Fibroblast of lung (primary cell): ENCODE results near the gene KIF20B. TPM values are rescaled to one million over a fixed set of nuclear protein-coding genes. Genes with fewer than 3 reads are reported as not detected.
A peak's percentile ranks its signal among the peaks of the same experiment; 100 is the strongest.

Source experiments
- DNase-seq, 2 donors: peaks; one replicate each; pipeline versions ENCODE4 v3.0.0 to v3.0.0-alpha.2; 2010; ENCODE audit warnings: low read depth in 2 of 2
- H2AFZ ChIP-seq: 2 replicates; pipeline ENCODE4 v1.5.1; 2012; ENCODE audit warnings: low read length, control low read depth, inconsistent platforms
- H3K27ac ChIP-seq: 2 replicates; pipeline ENCODE4 v1.5.1; 2011; ENCODE audit warnings: low read length, control low read depth; ENCODE audit not compliant: insufficient read depth
- H3K27me3 ChIP-seq: 2 replicates; pipeline ENCODE4 v1.5.1; 2011; ENCODE audit warnings: mild to moderate bottlenecking, low read length; ENCODE audit not compliant: control insufficient read depth, insufficient read depth
- H3K36me3 ChIP-seq: 2 replicates; pipeline ENCODE4 v1.5.1; 2011; ENCODE audit warnings: low read length; ENCODE audit not compliant: control insufficient read depth, insufficient read depth
- H3K4me1 ChIP-seq: 2 replicates; pipeline ENCODE4 v1.5.1; 2011; ENCODE audit warnings: low read length; ENCODE audit not compliant: control insufficient read depth, insufficient read depth; ENCODE audit errors: extremely low read depth
- H3K4me2 ChIP-seq: 2 replicates; pipeline ENCODE4 v1.5.1; 2011; ENCODE audit warnings: low read length, control low read depth; ENCODE audit not compliant: insufficient read depth; ENCODE audit errors: extremely low read depth
- H3K4me3 ChIP-seq, 4 experiments: fragments of 200-600 bp in 1 of 4; sonication (generic) in 1 of 4; replicated peaks in 1 of 4; 2 replicates each; pipeline ENCODE4 v1.5.1; 2011 to 2016; ENCODE audit warnings: low read length in 4 of 4, low read depth in 3 of 4, mild to moderate bottlenecking in 3 of 4, control low read depth in 2 of 4, inconsistent platforms in 1 of 4, mixed read lengths in 1 of 4; ENCODE audit not compliant: insufficient read depth in 1 of 4; ENCODE audit errors: control extremely low read depth in 1 of 4
- H3K79me2 ChIP-seq: 2 replicates; pipeline ENCODE4 v1.5.1; 2012; ENCODE audit warnings: mild to moderate bottlenecking, low read length, inconsistent platforms; ENCODE audit not compliant: control insufficient read depth, insufficient read depth
- H3K9ac ChIP-seq: 2 replicates; pipeline ENCODE4 v1.5.1; 2011; ENCODE audit warnings: mild to moderate bottlenecking, low read length, control low read depth; ENCODE audit not compliant: insufficient read depth
- H3K9me3 ChIP-seq: 2 replicates; pipeline ENCODE4 v1.5.1; 2012; ENCODE audit warnings: low read depth, low read length; ENCODE audit not compliant: control insufficient read depth, insufficient read depth
- H4K20me1 ChIP-seq: 2 replicates; pipeline ENCODE4 v1.5.1; 2011; ENCODE audit warnings: low read length; ENCODE audit not compliant: control insufficient read depth, insufficient read depth; ENCODE audit errors: extremely low read depth
- CTCF ChIP-seq, 2 donors: IDR thresholded peaks in 1 of 2; conservative IDR thresholded peaks in 1 of 2; 1 replicate in 1 of 2; 2 replicates in 1 of 2; pipeline ENCODE4 v1.5.1; 2011 to 2012; ENCODE audit warnings: low read length in 2 of 2, control low read depth in 1 of 2, inconsistent platforms in 1 of 2, low read depth in 1 of 2, mild to moderate bottlenecking in 1 of 2
- EZH2 ChIP-seq: IDR thresholded peaks from 2 replicates; pipeline ENCODE4 v1.5.1; 2012; ENCODE audit warnings: low read length, control low read depth, mild to moderate bottlenecking; ENCODE audit errors: missing control alignments
- polyA minus RNA-seq: library from RNA; depleted of rRNA, polyadenylated mRNA; stranded (reverse); fragments of >200 nt; gene quantifications from 2 replicates; pipeline ENCODE4 v1.2.3, GENCODE V29; 2011; ENCODE audit warnings: low replicate concordance
- polyA plus RNA-seq, 2 donors: library from polyadenylated mRNA; depleted of rRNA in 1 of 2; stranded (reverse) in 1 of 2; unstranded in 1 of 2; fragments of >200 nt; gene quantifications; 2 replicates each; pipeline ENCODE4 v1.2.1, GENCODE V29; 2011 to 2012; ENCODE audit warnings: missing spikeins in 1 of 2
- total RNA-seq: library from RNA; depleted of rRNA; stranded (reverse); fragments of >200 nt; gene quantifications from 2 replicates; pipeline ENCODE4 v1.2.1, GENCODE V29; 2014

The KIF20B gene, protein sequence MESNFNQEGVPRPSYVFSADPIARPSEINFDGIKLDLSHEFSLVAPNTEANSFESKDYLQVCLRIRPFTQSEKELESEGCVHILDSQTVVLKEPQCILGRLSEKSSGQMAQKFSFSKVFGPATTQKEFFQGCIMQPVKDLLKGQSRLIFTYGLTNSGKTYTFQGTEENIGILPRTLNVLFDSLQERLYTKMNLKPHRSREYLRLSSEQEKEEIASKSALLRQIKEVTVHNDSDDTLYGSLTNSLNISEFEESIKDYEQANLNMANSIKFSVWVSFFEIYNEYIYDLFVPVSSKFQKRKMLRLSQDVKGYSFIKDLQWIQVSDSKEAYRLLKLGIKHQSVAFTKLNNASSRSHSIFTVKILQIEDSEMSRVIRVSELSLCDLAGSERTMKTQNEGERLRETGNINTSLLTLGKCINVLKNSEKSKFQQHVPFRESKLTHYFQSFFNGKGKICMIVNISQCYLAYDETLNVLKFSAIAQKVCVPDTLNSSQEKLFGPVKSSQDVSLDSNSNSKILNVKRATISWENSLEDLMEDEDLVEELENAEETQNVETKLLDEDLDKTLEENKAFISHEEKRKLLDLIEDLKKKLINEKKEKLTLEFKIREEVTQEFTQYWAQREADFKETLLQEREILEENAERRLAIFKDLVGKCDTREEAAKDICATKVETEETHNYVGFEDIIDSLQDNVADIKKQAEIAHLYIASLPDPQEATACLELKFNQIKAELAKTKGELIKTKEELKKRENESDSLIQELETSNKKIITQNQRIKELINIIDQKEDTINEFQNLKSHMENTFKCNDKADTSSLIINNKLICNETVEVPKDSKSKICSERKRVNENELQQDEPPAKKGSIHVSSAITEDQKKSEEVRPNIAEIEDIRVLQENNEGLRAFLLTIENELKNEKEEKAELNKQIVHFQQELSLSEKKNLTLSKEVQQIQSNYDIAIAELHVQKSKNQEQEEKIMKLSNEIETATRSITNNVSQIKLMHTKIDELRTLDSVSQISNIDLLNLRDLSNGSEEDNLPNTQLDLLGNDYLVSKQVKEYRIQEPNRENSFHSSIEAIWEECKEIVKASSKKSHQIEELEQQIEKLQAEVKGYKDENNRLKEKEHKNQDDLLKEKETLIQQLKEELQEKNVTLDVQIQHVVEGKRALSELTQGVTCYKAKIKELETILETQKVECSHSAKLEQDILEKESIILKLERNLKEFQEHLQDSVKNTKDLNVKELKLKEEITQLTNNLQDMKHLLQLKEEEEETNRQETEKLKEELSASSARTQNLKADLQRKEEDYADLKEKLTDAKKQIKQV (N-terminal part only)
- 6.7 and 9.2 TPM in 2 replicates for total RNA-seq
- polyA plus RNA-seq = 5.6 and 13.7 TPM in 2 replicates
- polyA plus RNA-seq (2012) = 4.2 and 10.8 TPM in 2 replicates
- polyA minus RNA-seq = 0.16 and 1.2 TPM in 2 replicates

GRCh38 chr10:89701242-89702120 lies at the start of gene KIF20B:
Gene KIF20B, plus strand, starts transcription at chr10:89701590. Its CDS starts 3,705 bp downstream, at chr10:89705295.
- TF ChIP-seq EZH2 (no peak), CTCF (conservative IDR thresholded peaks at IDR 0.05 in 1 of 2, IDR thresholded peaks at IDR 0.05 in 1 of 2; ENCODE audit: low read depth in 1 of 2, low read length in 2 of 2) (peak; percentile 22 to 38)
- Histone ChIP-seq H3K27me3 (no peaks in the 10 kb centered on the region), H3K4me3 (peak within 1 kb of the TSS; percentile 78 to 98 (median 92)), H3K79me2 (peaks cover 51% of the 10 kb centered on the region), H4K20me1 (no peaks in the 10 kb centered on the region), H3K36me3 (no peaks in the 10 kb centered on the region), H3K4me1 (no peaks in the 10 kb centered on the region), H3K27ac (peak within 1 kb of the TSS; percentile 87), H3K4me2 (peak within 1 kb of the TSS; percentile 71), H3K9me3 (no peaks in the 10 kb centered on the region), H3K9ac (peak within 1 kb of the TSS; percentile 79), H2AFZ (peak within 1 kb of the TSS; percentile 100)
- DNase-seq = peak; percentile 96 to 97

DNA sequence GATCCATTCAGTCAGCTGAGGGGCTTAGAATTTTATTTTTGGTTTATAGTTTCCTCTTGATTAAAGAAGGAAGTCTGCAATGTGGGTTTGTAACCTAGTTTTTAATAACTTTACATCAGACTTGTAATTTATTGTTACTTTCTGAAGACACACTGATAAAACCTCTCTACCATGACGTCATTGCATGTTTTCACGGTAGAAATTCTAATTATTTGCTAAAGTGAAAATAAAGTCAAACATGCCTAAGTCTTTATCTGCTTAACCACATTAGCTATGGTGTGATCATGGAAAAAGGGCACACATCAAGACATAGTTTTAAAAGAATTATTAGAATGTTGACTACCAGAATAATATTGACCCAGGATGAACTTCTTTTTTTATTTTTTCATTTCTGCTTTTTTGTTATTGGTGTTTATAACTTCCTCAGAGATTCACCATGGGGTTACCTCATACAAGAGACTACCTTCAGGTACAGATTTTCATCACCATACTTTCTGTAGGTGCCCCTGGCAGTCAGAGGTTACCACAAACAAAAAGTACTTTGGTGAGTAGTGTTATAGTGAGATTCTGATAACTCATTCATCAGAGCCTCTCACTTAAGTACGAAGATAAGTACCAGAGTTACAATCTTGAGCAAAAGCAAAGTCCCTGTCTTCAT lies 49.3 kb upstream of the KIF20B start:
- no peak overlapping the region for H2AFZ ChIP-seq
- no peaks in the 10 kb centered on the region for H4K20me1 ChIP-seq
- no peaks in the 10 kb centered on the region for H3K27me3 ChIP-seq
- no peak overlapping the region for H3K4me2 ChIP-seq
- H3K4me3 ChIP-seq = no peak overlapping the region
- no peaks in the 10 kb centered on the region for H3K36me3 ChIP-seq
- H3K79me2 ChIP-seq = no peaks in the 10 kb centered on the region
- no peaks in the 10 kb centered on the region for H3K9me3 ChIP-seq
- no peaks in the 10 kb centered on the region for H3K4me1 ChIP-seq
- no peak overlapping the region for H3K9ac ChIP-seq
- no peak for TF ChIP-seq EZH2
- no peak for TF ChIP-seq CTCF (conservative IDR thresholded peaks at IDR 0.05 in 1 of 2, IDR thresholded peaks at IDR 0.05 in 1 of 2; ENCODE audit: low read depth in 1 of 2, low read length in 2 of 2)
- no peak overlapping the region for H3K27ac ChIP-seq
- no peak for DNase-seq
